ENCODE measurements around the gene MGMT.

DNA sequence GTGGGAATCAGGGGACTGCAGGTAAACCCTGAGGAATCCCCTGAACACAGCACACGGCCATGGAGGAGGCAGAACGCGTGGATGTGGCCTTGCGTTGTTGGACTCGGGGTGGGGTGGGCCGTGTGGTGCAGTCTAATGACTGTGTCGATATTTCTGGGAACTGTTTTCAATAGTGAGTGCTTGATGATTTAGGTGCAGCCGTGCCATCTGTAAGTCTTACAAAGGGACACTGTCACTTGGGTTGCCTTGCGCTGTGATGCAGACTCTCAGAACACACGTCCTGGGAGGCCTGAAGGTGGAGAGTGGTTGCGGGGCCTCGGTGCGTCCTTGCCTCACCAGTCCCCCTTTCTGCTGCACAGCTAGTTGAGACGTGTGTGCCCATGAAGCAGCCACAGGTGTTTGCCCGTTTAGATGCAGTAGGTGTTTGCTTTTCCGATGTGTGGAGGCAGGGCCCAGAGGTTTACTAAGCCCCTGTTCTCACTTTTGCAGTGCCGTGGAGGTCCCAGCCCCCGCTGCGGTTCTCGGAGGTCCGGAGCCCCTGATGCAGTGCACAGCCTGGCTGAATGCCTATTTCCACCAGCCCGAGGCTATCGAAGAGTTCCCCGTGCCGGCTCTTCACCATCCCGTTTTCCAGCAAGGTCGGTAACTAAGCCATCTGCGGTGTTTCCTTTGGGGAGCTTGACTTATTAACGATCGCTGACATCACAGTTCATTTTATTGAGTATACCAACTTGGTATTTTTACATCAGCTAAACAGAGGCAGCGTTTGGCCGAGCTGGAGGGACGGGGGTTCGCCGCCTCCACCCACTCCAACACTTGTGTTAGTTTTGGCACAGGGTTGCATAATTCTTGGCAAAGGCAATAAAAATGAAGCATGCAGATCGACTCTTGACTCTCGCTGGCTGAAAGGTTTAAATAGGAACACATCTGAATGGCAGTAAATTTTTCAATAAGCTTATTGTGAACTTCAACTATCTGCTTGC lies 240.7 kb downstream of the MGMT start:
- TF ChIP-seq POLR2AphosphoS5 (IDR thresholded peaks at IDR 0.05) (no peak), EP300 (IDR thresholded peaks at IDR 0.05) (no peak), POLR2A (IDR thresholded peaks at IDR 0.05) (no peak)
- TF ChIP-seq, protein P1, sequence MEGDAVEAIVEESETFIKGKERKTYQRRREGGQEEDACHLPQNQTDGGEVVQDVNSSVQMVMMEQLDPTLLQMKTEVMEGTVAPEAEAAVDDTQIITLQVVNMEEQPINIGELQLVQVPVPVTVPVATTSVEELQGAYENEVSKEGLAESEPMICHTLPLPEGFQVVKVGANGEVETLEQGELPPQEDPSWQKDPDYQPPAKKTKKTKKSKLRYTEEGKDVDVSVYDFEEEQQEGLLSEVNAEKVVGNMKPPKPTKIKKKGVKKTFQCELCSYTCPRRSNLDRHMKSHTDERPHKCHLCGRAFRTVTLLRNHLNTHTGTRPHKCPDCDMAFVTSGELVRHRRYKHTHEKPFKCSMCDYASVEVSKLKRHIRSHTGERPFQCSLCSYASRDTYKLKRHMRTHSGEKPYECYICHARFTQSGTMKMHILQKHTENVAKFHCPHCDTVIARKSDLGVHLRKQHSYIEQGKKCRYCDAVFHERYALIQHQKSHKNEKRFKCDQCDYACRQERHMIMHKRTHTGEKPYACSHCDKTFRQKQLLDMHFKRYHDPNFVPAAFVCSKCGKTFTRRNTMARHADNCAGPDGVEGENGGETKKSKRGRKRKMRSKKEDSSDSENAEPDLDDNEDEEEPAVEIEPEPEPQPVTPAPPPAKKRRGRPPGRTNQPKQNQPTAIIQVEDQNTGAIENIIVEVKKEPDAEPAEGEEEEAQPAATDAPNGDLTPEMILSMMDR (IDR thresholded peaks at IDR 0.05), result no peak
